PC-9 (cell line): Measurements from ENCODE around the gene SSR1. TPM values are rescaled to one million over a fixed set of nuclear protein-coding genes. Genes with fewer than 3 reads are reported as not detected.

Source experiments
- BruUV-seq: library from RNA; stranded (reverse); fragments of 400-500 nt; replicated peaks from 2 replicates; lab custom pipeline; 2021; lab: Mats Ljungman, UMichigan
- CTCF ChIA-PET: fragments of 300-600 bp; sonication (Branson Sonifier 250); formaldehyde crosslinking; loops from one replicate; lab custom pipeline; 2022; ENCODE audit warnings: antibody characterized with exemption; lab: Charles Lee
- POLR2A ChIA-PET: fragments of 300-600 bp; sonication (Branson Sonifier 250); formaldehyde crosslinking; loops from one replicate; lab custom pipeline; 2022; ENCODE audit warnings: antibody characterized with exemption; ENCODE audit not compliant: unreplicated experiment; lab: Charles Lee
- DNase-seq, 2 experiments: peaks; one replicate each; pipeline versions ENCODE4 v3.0.0 to v3.0.0-alpha.2; 2015 to 2022; ENCODE audit warnings: mixed read lengths in 1 of 2
- H2AFZ ChIP-seq: fragments of 200-600 bp; sonication (generic); 2 replicates; pipeline ENCODE4 v1.8.1; 2017; ENCODE audit warnings: antibody characterized with exemption
- H3F3A ChIP-seq: fragments of 200-600 bp; sonication (generic); 2 replicates; pipeline ENCODE4 v1.8.1; 2017; ENCODE audit warnings: antibody characterized with exemption, mild to moderate bottlenecking, low read depth; ENCODE audit not compliant: insufficient read depth
- H3K27ac ChIP-seq: fragments of 200-600 bp; sonication (generic); 2 replicates; pipeline ENCODE4 v1.6.1; 2016; ENCODE audit warnings: mixed run types
- H3K27me3 ChIP-seq: fragments of 200-600 bp; sonication (generic); 2 replicates; pipeline ENCODE4 v1.6.1; 2016; ENCODE audit warnings: low read depth, mixed run types; ENCODE audit not compliant: insufficient read depth
- H3K36me3 ChIP-seq: fragments of 200-600 bp; sonication (generic); 2 replicates; pipeline ENCODE4 v1.6.1; 2016; ENCODE audit warnings: low read depth, mixed run types
- H3K4me1 ChIP-seq: fragments of 200-600 bp; sonication (generic); replicated peaks from 2 replicates; pipeline ENCODE4 v1.6.1; 2016; ENCODE audit warnings: mixed run types; ENCODE audit not compliant: insufficient read depth
- H3K4me2 ChIP-seq: fragments of 200-600 bp; sonication (generic); 2 replicates; pipeline ENCODE4 v1.6.1; 2017; ENCODE audit warnings: mixed run types
- H3K4me3 ChIP-seq: fragments of 200-600 bp; sonication (generic); 2 replicates; pipeline ENCODE4 v1.6.1; 2016; ENCODE audit warnings: mixed run types
- H3K79me2 ChIP-seq: fragments of 200-600 bp; sonication (generic); 2 replicates; pipeline ENCODE4 v1.6.1; 2017; ENCODE audit warnings: low read depth, mixed run types
- H3K9me2 ChIP-seq: fragments of 200-600 bp; sonication (generic); 2 replicates; pipeline ENCODE4 v1.8.1; 2017; ENCODE audit warnings: mild to moderate bottlenecking; ENCODE audit not compliant: insufficient read depth
- H3K9me3 ChIP-seq: fragments of 200-600 bp; sonication (generic); 2 replicates; pipeline ENCODE4 v1.8.1; 2016; ENCODE audit warnings: low read depth; ENCODE audit not compliant: insufficient read depth
- H4K20me1 ChIP-seq: fragments of 200-600 bp; sonication (generic); 2 replicates; pipeline ENCODE4 v1.8.1; 2017; ENCODE audit not compliant: insufficient read depth
- EZH2 ChIP-seq: fragments of 200-600 bp; sonication (generic); IDR thresholded peaks from 2 replicates; pipeline ENCODE4 v1.8.0; 2017; ENCODE audit warnings: antibody characterized with exemption, low read depth
- intact Hi-C: fragments of 100-400 bp; cut with micrococcal nuclease; formaldehyde crosslinking; loops from one replicate; pipeline ENCODE4 v1.10.0; 2022; ENCODE audit not compliant: unreplicated experiment
- total RNA-seq: library from RNA; stranded (reverse); gene quantifications from 2 replicates; pipeline ENCODE4 v1.2.3, GENCODE V29; 2021
- TF ChIP-seq, protein P1 (sequence below): fragments of 200-600 bp; sonication (generic); conservative IDR thresholded peaks from 2 replicates; pipeline ENCODE4 v1.6.1; 2017; ENCODE audit warnings: mixed run types, antibody characterized with exemption, mild to moderate bottlenecking, moderate library complexity

SSR1 gene
- total RNA-seq, 1 experiment from 2014 or later: 118 TPM

DNA sequence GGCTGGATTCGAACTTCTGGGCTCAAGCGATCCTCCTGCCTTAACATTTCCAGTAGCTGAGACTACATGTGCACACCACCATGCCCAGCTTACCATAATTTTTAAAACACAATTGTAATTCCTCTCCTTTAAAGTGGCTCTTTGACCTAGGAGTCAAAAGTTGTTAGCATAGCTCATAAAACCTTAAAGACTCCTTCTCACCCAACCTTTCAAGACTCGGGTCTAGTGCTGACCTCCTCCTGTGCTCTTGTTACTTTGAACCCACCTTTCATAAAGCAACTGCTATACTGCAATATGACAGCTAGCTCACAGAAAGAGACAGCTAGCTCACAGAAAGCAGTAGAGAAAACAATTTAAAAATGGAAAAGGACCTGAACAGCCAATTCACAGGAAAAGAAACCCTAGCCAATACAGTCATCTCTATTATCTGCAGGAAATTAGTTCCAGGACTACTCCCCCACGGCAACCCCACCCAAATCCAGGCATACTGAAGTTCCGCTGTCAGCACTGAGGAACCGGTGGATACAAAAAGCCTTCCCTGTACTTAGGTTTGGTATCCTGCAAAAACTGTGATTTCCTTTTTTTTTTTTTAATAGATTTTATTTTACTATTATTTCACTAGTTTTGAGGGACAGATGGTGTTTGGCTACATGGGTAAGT is 20.3 kb downstream of the SSR1 start:
- intact Hi-C loops: no loop called here
- ChIA-PET CTCF (no interaction called here), POLR2A (no interaction called here)
- Histone ChIP-seq H3K4me2 (no peak overlapping the region), H3K36me3 (peaks cover 30% of the 10 kb centered on the region), H3K27me3 (no peaks in the 10 kb centered on the region), H2AFZ (no peak overlapping the region), H3F3A (no peaks in the 10 kb centered on the region), H3K4me1 (no peaks in the 10 kb centered on the region), H3K79me2 (no peaks in the 10 kb centered on the region), H3K27ac (no peak overlapping the region), H3K4me3 (no peak overlapping the region), H4K20me1 (0 out of 2 replicates have a peak, but pooled peaks cover 8% of the 10 kb centered on the region), H3K9me2 (no peaks in the 10 kb centered on the region), H3K9me3 (no peaks in the 10 kb centered on the region)
- DNase-seq: no peak
- TF ChIP-seq, protein P1, sequence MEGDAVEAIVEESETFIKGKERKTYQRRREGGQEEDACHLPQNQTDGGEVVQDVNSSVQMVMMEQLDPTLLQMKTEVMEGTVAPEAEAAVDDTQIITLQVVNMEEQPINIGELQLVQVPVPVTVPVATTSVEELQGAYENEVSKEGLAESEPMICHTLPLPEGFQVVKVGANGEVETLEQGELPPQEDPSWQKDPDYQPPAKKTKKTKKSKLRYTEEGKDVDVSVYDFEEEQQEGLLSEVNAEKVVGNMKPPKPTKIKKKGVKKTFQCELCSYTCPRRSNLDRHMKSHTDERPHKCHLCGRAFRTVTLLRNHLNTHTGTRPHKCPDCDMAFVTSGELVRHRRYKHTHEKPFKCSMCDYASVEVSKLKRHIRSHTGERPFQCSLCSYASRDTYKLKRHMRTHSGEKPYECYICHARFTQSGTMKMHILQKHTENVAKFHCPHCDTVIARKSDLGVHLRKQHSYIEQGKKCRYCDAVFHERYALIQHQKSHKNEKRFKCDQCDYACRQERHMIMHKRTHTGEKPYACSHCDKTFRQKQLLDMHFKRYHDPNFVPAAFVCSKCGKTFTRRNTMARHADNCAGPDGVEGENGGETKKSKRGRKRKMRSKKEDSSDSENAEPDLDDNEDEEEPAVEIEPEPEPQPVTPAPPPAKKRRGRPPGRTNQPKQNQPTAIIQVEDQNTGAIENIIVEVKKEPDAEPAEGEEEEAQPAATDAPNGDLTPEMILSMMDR: no peak
- TF ChIP-seq EZH2: no peak
- BruUV-seq: TSS peak; percentile 6

DNA sequence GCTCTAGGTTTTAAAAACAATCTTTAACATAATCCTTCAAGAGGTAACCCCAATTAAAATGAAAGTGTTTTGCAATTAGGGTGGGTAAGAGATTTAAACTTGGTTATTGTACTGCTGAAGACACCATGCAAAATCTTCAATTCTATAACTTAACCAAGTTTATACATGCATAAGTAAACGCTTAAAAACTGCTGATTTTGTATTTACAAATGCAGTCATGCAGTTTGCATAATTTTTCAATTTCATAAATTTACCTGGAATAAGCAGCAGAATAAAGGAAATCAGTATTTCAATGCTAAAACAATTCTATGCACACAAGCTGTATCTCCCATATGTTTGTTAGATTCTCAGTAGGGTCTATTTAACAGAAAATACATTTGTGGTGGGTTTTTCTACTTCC is 22.9 kb downstream of the SSR1 start:
- H3K4me3 ChIP-seq: no peak overlapping the region
- no peaks in the 10 kb centered on the region for H3K27me3 ChIP-seq
- 0 out of 2 replicates have a peak, but pooled peaks cover 6% of the 10 kb centered on the region for H4K20me1 ChIP-seq
- intact Hi-C loops: no loop called here
- no peak overlapping the region for H3K27ac ChIP-seq
- peaks cover 19% of the 10 kb centered on the region for H3K36me3 ChIP-seq
- H3K4me2 ChIP-seq: no peak overlapping the region
- H3K79me2 ChIP-seq: no peaks in the 10 kb centered on the region
- no peaks in the 10 kb centered on the region; the same call in 1 of the 2 replicates for H3F3A ChIP-seq
- no peaks in the 10 kb centered on the region for H3K4me1 ChIP-seq
- POLR2A ChIA-PET: no interaction called here
- no peaks in the 10 kb centered on the region for H3K9me3 ChIP-seq
- no peak for DNase-seq
- no TSS peak for BruUV-seq
- H3K9me2 ChIP-seq: no peaks in the 10 kb centered on the region
- TF ChIP-seq, protein P1: no peak
- TF ChIP-seq EZH2: no peak
- H2AFZ ChIP-seq: no peak overlapping the region
- CTCF ChIA-PET: no interaction called here

DNA sequence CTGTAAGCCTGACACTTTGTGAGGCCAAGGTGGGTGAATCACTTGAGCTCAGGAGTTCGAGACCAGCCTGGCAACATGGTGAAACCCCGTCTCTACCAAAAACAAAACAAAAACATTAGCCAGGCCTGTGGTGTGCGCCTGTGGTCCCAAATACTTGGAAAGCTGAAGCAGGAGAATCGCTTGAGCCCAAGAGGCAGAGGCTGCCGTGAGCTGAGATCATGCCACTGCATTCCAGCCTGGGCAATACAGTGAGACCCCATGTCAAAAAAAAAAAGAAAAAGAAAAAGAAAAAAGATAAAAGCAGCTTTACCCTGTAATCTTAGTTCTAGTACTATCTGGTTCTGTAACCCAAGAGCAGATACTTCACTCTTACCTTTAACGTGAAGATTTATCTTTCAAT is 27.6 kb downstream of the SSR1 start:
- no peaks in the 10 kb centered on the region for H3K9me2 ChIP-seq
- H3F3A ChIP-seq: no peaks in the 10 kb centered on the region; the same call in 1 of the 2 replicates
- no peak overlapping the region for H3K27ac ChIP-seq
- intact Hi-C loops: no loop called here
- H4K20me1 ChIP-seq: 0 out of 2 replicates have a peak, but pooled peaks cover 6% of the 10 kb centered on the region
- H3K9me3 ChIP-seq: no peaks in the 10 kb centered on the region
- BruUV-seq: no TSS peak
- no peaks in the 10 kb centered on the region for H3K4me1 ChIP-seq
- H3K79me2 ChIP-seq: no peaks in the 10 kb centered on the region
- ChIA-PET POLR2A (interaction anchor here (0.6 kb wide), 1 partner anchor 257 kb away, joined by 3 read pairs; no protein-coding TSS in a partner anchor), CTCF (no interaction called here)
- no peak for TF ChIP-seq EZH2
- TF ChIP-seq, protein P1: no peak
- H3K4me3 ChIP-seq: no peak overlapping the region
- no peak overlapping the region for H2AFZ ChIP-seq
- peaks cover 11% of the 10 kb centered on the region for H3K36me3 ChIP-seq
- H3K27me3 ChIP-seq: no peaks in the 10 kb centered on the region
- DNase-seq: no peak
- no peak overlapping the region for H3K4me2 ChIP-seq
